Left renal pelvis (tissue), 4 donors: ENCODE measurements around the gene LRRC42. TPM values are rescaled to one million over a fixed set of nuclear protein-coding genes. Genes with fewer than 3 reads are reported as not detected.

Experiments
- DNase-seq, 4 donors: peaks; one replicate each; pipeline ENCODE4 v3.0.0-alpha.2; 2013; ENCODE audit warnings: low read depth in 4 of 4, low spot score in 3 of 4
- polyA plus RNA-seq, 4 donors: library from polyadenylated mRNA; unstranded; fragments of 120-200 nt; gene quantifications; one replicate each; pipeline ENCODE4 v1.2.1, GENCODE V29; 2013; ENCODE audit not compliant: insufficient read length in 4 of 4

Gene LRRC42
- 10 to 100 TPM; 34.9 to 45.8 (median 43.5) TPM for polyA plus RNA-seq

- DNase-seq, result no peak
These were observed at the start of gene LRRC42 for GRCh38 chr1:53946252-53947171. LRRC42 (plus strand) TSS chr1:53946350; CDS start chr1:53952000, 5,650 bp downstream.

- no peak for DNase-seq
These were observed 49.4 kb upstream of the LRRC42 start for GRCh38 chr1:53896635-53897229.

- peak; percentile 53 to 65 (median 62) for DNase-seq
These were observed 46.9 kb upstream of the LRRC42 start for GRCh38 chr1:53899206-53899628.

GRCh38 chr1:53899708-53900107 is 46.4 kb upstream of the LRRC42 start:
- no peak for DNase-seq

DNA sequence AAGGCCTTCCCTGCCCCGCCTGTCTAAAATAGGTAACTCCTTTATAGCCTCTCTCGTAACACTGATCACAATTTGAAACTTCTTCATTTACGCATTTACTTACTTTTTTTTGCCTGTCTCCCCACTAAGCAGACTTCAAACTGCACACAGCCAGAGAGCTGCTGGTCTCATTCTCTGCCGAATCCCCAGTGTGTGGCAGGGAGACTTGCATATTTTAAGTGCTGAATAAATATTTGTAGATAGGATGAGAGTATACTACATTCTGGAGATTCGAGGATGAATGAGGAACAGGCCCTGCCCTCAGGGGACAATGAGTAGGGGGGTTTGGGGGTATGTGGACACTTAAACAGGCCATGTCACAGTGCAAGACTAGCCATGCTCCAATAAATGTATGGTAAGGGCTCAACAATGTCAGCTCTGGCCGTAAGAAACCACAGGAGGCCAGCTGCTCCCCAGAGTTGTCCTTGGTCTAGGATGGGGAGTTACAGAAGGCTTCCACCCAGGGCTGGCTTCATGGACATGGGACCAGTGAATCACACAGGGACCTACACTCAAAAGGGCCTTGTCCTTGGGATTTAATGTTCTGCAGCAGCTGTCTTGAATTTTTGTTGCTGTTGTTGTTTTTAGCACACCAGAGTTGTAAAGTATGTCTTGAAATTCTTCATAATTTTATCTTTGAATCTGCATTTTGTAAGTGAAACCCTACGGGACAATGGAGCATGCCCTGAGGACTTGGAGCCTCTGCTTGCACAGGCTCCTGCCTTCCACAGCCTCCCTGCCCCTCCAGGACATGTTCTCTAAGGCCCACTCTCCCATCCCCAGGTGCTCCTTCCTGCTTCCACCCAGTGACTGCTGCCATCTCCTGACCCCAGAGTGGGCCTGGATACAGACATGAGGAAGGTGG is 43.7 kb upstream of the LRRC42 start:
- DNase-seq, result no peak

GRCh38 chr1:53905509-53905908 is 40.6 kb upstream of the LRRC42 start:
- DNase-seq, result no peak

DNA sequence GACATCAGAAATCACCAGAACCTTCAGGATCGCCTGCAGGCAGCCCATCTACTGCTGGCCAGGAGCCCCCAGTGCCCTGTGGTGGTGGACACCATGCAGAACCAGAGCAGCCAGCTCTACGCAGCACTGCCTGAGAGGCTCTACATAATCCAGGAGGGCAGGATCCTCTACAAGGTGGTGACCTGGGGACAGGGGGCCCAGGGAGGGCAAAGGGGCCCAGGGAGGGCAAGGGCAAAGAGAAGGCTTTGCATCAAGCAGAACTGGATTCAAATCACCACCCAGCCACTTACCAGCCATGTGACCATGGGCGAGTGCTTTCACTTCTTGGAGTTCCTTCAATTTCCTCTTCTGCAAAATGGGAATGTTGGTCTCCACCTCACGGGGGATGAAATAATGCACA is 40.0 kb upstream of the LRRC42 start:
- no peak for DNase-seq

GRCh38 chr1:53909946-53910345 is 36.2 kb upstream of the LRRC42 start:
- DNase-seq, result no peak

GRCh38 chr1:53911442-53911841 is 34.7 kb upstream of the LRRC42 start:
- no peak for DNase-seq

DNA sequence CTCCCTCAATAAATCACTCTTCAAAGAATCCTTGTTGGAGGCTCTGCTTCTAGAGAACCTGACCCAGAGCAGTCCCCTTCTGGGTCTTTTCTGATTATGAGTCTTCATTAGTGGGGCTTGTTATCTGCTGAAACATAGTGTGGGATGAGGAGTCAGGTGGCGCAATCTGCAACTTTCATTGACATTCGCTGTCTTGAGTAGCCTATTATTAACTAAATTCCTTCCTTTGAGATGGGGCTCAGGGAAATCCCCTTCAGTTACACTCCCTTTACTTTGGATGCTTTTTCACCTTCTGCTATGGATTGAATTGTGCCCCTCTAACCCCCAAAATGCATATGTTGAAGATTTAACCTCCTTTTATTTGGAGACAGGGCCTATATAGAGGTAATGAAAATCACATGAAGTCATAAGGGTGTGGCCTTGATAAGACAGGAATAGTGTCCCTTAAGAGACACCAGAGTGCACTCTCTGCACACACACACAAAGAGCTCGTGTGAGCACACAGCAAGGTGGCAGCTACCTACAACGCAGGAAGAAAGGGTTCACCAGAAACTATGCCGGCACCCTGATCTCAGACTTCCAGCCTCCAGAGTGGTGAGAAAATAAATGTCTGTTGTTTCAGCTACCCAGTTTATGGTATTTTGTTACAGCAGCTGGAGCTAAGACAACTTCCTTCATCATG is 32.7 kb upstream of the LRRC42 start:
- DNase-seq, result no peak

GRCh38 chr1:53918343-53918742 is 27.8 kb upstream of the LRRC42 start:
- no peak for DNase-seq

DNA sequence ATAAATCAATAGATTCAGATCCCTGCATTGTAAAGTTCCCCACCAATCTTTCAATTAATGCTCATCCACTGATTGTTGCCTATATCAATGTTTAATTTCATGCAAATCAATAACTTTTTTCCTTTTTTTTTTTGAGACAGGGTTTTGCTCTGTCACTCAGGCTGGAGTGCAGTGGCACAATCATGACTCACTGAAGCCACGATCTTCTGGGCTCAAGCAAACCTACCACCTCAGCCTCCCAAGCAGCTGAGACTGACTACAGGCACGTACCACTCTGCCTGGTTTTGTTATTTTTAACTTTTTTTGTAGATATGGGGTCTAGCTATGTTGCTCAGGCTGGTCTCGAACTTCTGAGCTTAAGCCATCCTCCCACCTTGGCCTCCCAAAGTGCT is 26.5 kb upstream of the LRRC42 start:
- no peak for DNase-seq

DNA sequence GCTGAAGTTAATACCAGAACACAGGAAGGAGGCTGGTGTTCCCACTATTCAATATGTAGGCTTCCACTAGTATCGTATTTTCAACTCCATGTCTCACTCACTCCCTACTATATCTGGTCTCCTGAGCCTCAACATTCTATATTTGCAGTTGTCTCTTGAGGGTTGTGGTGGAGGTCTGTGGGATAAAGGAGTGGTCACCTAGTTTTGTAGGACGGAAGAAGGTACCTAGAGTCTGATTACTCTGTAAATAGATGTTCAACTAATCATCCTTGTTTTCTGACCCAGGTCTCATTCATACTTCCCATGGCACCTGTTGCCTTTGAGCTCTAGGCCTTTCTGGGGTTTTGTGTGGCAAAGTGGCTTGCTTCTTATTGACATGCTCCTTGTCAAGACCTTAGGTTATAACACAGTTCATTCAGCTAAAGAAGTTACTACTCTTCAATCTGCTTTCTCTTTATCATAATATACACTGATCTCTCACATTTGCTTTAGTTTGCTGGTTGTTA is 18.7 kb upstream of the LRRC42 start:
- DNase-seq, result no peak

DNA sequence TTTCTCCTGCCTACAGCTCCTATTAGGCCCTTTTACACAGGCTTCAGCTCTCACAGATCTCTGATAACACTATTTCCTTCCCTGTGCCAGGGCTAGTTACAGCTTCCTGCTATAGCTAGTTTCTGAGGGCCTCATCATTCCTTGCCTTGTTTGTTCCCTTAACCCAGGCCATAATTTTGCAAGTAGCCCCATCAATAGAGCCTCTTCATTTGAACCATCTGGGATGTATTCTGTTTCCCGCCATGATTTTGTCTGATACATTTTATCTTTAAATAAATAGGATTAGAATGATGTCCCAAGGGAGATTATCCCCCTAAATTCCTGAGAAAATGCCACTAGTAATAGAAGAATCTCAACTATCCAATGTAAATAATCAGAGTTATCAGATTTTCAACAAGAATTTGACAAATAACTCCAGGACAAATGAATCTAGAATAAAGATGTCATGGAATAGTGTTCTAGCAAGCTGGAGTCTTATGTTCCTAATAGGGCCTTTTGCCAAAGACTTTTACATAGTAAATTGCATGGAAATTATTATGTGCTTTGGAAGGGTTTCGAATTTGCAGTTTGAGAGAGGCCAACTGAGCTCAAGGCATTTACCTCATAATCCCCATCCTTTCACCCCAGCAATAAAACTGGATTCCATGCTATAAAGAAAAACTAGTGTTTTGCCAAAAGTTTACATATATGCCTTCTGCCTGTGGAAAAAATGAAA is 16.7 kb upstream of the LRRC42 start:
- peak in 1 of 4 donors; percentile 19 for DNase-seq

DNA sequence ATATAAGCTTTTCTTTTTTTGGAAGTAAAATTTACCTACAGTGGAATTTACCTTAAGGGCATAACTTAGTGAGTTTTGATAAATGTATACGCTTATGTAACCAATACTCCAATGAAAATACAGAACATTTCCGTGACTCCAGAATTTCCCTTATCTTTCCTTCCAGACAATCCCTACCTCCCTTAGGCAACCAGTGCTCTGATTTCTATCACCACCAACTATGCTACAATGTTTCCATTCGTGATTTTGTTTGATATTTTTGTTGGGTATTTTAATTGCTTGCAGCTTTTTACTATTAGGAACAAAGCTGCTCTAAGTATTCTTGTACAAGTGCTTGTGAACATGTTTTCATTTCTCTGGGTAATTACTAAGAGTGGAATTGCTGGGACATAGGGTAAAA is 15.2 kb upstream of the LRRC42 start:
- DNase-seq, result no peak

DNA sequence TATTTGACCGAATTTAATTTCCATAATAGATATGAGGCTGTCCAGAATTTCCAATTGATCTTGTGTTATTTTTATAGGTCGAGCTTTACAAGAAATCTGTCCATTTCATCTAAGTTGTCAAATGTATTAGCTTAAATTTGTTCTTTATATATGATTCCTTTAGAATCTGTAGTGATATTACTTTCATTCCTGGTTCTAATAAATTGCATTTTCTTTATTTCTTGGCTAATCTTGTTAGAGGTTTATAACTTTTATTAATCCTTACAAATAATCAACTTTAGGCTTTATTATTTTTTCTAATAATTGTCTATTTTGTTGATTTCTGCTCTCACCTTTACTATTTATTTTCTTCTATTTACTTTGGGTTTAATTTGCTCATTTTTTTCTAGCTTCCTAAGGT is 14.6 kb upstream of the LRRC42 start:
- no peak for DNase-seq

DNA sequence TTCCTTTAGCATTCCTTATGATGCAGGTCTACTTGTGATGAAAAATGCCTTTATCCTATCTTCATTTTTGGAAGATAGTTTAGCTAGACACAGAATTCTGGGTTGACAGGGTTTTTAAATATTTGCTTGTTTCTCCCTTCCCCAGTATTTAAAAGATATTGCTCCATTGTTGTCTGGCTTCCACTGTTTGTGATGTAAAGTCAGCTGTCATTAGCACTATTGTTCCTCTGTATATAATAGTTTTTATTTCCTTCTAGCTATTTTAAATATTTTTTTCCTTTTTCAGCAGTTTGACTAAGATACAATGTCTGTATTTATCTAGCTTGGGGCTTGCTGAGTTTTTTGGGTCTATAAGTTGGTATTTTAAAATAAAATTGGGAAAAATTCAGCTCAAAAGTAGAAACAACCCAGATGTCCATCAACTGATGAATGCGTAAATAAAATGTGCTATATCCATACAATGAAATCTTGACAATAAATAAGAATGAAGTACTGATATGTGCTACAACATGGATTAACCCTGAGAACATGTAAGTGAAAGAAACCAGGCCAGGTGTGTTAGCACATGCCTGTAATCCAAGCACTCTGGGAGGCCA is 11.9 kb upstream of the LRRC42 start:
- DNase-seq, result no peak

DNA sequence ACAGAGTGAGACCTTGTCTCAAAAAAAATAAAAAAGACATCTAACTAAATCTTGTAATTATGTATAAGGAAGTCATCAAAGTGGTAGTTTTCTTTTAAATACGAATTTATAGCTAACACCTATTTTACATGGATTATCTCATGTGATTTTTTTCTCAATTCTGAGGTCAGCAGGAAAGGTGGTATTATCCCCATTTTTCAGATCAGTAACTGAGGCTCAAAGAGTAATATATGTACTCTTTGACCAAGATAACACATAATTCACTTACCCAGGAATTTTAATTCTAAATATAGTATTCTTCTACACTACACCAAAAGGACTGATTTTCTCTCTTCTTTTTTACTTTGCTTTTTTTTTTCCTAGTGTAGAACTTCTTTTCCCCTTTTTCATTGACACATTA is 9.7 kb upstream of the LRRC42 start:
- DNase-seq, result no peak

DNA sequence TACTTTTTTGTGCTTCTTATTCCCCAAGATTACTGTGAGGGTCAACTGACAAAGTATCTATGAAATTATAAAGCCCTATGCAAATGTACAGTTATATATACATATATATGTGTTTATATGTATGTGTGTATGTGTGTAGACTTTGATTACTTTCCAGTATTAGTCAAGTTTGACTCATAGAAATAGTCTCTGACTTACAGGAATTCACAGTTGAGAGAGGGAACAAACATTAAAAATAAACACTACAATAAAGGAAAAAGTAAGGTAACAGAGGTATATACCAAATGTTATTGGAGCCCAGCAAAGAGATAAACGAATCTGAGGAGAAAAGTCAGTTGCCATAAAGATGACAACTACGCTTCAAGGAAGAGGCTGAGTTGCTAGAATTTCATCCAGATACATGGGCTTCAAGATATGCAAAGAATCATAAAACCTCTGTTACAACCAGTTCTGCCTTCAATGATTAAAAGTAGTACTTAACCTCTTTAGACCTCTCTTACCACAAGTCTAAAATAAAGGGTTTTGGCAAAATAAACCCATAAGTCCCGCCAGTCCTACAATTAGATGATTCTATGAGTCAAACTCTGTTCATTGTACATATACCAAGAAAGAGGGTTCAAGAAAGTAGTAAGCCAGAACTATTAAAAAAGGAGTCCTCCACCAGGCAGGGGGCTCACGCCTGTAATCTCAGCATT is 7.9 kb upstream of the LRRC42 start:
- DNase-seq, result no peak
